Neural progenitor cell (in vitro differentiated cells): ENCODE measurements around the gene TTC6. TPM values are rescaled to one million over a fixed set of nuclear protein-coding genes. Genes with fewer than 3 reads are reported as not detected.

Experiments
- DNase-seq: peaks from one replicate; pipeline ENCODE4 v3.0.0-alpha.2; 2016; ENCODE audit warnings: low spot score
- H2AFZ ChIP-seq: fragments of 200-600 bp; sonication (generic); replicated peaks from 2 replicates; pipeline ENCODE4 v1.6.1; 2016; ENCODE audit warnings: antibody characterized with exemption
- H3F3A ChIP-seq: fragments of 200-600 bp; sonication (generic); 2 replicates; pipeline ENCODE4 v1.6.1; 2016; ENCODE audit warnings: antibody characterized with exemption, low read depth
- H3K27ac ChIP-seq: fragments of 200-600 bp; sonication (generic); 2 replicates; pipeline ENCODE4 v1.5.1; 2016; ENCODE audit warnings: mild to moderate bottlenecking
- H3K27me3 ChIP-seq: fragments of 200-600 bp; sonication (generic); 2 replicates; pipeline ENCODE4 v1.6.1; 2016; ENCODE audit warnings: mild to moderate bottlenecking, moderate library complexity
- H3K36me3 ChIP-seq: fragments of 200-600 bp; sonication (generic); 2 replicates; pipeline ENCODE4 v1.5.1; 2016
- H3K4me1 ChIP-seq: fragments of 200-600 bp; sonication (generic); 2 replicates; pipeline ENCODE4 v1.6.1; 2016; ENCODE audit warnings: mixed run types
- H3K4me2 ChIP-seq: fragments of 200-600 bp; sonication (generic); 2 replicates; pipeline ENCODE4 v1.6.1; 2016
- H3K4me3 ChIP-seq: fragments of 200-600 bp; sonication (generic); 2 replicates; pipeline ENCODE4 v1.5.1; 2016
- H3K79me2 ChIP-seq: fragments of 200-600 bp; sonication (generic); 2 replicates; pipeline ENCODE4 v1.6.1; 2016; ENCODE audit warnings: low read depth
- H3K9ac ChIP-seq: fragments of 200-600 bp; sonication (generic); 2 replicates; pipeline ENCODE4 v1.6.1; 2016
- H3K9me3 ChIP-seq: fragments of 200-600 bp; sonication (generic); 2 replicates; pipeline ENCODE4 v1.5.1; 2016; ENCODE audit warnings: low read depth
- H4K20me1 ChIP-seq: fragments of 200-600 bp; sonication (generic); 2 replicates; pipeline ENCODE4 v1.6.1; 2016; ENCODE audit warnings: low read depth
- H3K27ac Mint-ChIP-seq: 3 replicates; pipeline ENCODE4 v1.8.0; 2021; ENCODE audit warnings: mixed read lengths
- H3K27me3 Mint-ChIP-seq: 2 replicates; pipeline ENCODE4 v1.8.0; 2022; ENCODE audit warnings: low read depth, mild to moderate bottlenecking, inconsistent platforms, moderate library complexity, mixed read lengths; ENCODE audit not compliant: insufficient read depth
- H3K36me3 Mint-ChIP-seq: 3 replicates; pipeline ENCODE4 v1.8.0; 2021; ENCODE audit warnings: mixed read lengths
- H3K4me1 Mint-ChIP-seq: 3 replicates; pipeline ENCODE4 v1.8.0; 2021; ENCODE audit warnings: mixed read lengths
- H3K4me3 Mint-ChIP-seq: 3 replicates; pipeline ENCODE4 v1.8.0; 2021; ENCODE audit warnings: mild to moderate bottlenecking, moderate library complexity, mixed read lengths
- H3K9me3 Mint-ChIP-seq: 3 replicates; pipeline ENCODE4 v1.8.0; 2020; ENCODE audit warnings: mixed read lengths
- EZH2 ChIP-seq: fragments of 200-600 bp; sonication (generic); IDR thresholded peaks from 2 replicates; pipeline ENCODE4 v1.6.1; 2017; ENCODE audit warnings: antibody characterized with exemption, mild to moderate bottlenecking, moderate library complexity
- EZH2phosphoT487 ChIP-seq: fragments of 200-600 bp; sonication (generic); IDR thresholded peaks from 2 replicates; pipeline ENCODE4 v1.6.1; 2017; ENCODE audit warnings: antibody characterized with exemption
- total RNA-seq: library from RNA; depleted of rRNA; stranded (reverse); fragments of >200 nt; gene quantifications from 2 replicates; pipeline ENCODE4 v1.2.3, GENCODE V29; 2015; ENCODE audit warnings: low replicate concordance
- TF ChIP-seq, protein P1 (sequence below): fragments of 200-600 bp; sonication (generic); IDR thresholded peaks from 2 replicates; pipeline ENCODE4 v1.5.1; 2017; ENCODE audit warnings: antibody characterized with exemption, mild to moderate bottlenecking

Gene TTC6
- total RNA-seq, 1 donor from 2014 or later: 2.6 TPM

DNA sequence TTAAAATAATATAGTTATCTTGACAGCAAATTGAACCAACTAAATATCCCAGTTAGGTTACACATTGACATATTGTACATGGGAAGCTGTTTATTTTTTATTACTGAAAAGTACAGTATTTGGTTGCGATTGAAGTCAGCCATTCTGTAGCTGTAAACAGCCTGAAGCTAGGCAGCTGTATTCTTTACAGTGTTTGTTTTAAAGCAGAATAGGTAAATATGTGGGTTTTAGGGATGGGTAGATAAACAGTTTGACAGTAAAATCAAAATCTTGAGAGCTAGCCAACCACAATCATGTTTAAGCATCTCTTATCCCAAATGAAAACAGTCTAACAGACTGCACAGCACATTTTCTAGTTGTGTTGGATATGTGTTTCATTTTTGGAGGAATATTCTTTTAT, 45.7 kb downstream of the TTC6 start:
- no peak overlapping the region for H3K4me3 Mint-ChIP-seq
- H3F3A ChIP-seq: no peaks in the 10 kb centered on the region
- no peaks in the 10 kb centered on the region for H3K27me3 Mint-ChIP-seq
- H3K79me2 ChIP-seq: no peaks in the 10 kb centered on the region
- H3K27ac ChIP-seq: no peak overlapping the region
- H3K9me3 Mint-ChIP-seq: no peaks in the 10 kb centered on the region
- no peaks in the 10 kb centered on the region for H3K36me3 Mint-ChIP-seq
- no peak overlapping the region for H3K4me3 ChIP-seq
- H3K4me2 ChIP-seq: no peak overlapping the region
- TF ChIP-seq, protein P1, sequence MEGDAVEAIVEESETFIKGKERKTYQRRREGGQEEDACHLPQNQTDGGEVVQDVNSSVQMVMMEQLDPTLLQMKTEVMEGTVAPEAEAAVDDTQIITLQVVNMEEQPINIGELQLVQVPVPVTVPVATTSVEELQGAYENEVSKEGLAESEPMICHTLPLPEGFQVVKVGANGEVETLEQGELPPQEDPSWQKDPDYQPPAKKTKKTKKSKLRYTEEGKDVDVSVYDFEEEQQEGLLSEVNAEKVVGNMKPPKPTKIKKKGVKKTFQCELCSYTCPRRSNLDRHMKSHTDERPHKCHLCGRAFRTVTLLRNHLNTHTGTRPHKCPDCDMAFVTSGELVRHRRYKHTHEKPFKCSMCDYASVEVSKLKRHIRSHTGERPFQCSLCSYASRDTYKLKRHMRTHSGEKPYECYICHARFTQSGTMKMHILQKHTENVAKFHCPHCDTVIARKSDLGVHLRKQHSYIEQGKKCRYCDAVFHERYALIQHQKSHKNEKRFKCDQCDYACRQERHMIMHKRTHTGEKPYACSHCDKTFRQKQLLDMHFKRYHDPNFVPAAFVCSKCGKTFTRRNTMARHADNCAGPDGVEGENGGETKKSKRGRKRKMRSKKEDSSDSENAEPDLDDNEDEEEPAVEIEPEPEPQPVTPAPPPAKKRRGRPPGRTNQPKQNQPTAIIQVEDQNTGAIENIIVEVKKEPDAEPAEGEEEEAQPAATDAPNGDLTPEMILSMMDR: no peak
- TF ChIP-seq EZH2phosphoT487 (no peak), EZH2 (no peak)
- H4K20me1 ChIP-seq: no peaks in the 10 kb centered on the region
- DNase-seq: no peak
- H3K27ac Mint-ChIP-seq: no peak overlapping the region
- no peaks in the 10 kb centered on the region for H3K4me1 Mint-ChIP-seq
- H3K27me3 ChIP-seq: no peaks in the 10 kb centered on the region
- H3K9ac ChIP-seq: no peak overlapping the region
- H3K9me3 ChIP-seq: no peaks in the 10 kb centered on the region
- H3K4me1 ChIP-seq: no peaks in the 10 kb centered on the region
- no peaks in the 10 kb centered on the region for H3K36me3 ChIP-seq
- H2AFZ ChIP-seq: no peak overlapping the region

DNA sequence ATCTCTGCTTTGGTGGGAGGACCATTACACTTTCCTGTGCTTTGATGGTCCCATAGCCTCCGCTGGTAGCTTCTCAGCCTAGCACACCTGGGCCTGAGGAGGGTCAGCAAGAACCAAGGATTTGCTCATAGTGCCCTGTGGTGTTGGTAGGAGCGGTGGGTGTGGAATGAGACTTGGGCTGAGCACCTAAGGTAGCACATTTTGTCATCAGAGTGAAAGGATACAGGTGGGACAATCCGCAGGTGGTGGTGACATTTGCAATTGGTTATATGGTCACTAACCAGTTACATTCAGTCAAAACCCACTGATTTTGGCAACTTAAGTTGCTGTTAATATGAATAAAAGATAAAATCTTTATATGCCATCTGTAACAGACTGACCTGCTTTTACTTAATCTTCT, 46.7 kb downstream of the TTC6 start:
- Histone ChIP-seq H3K9me3 (no peaks in the 10 kb centered on the region), H2AFZ (no peak overlapping the region), H3K9ac (no peak overlapping the region), H3K27ac (no peak overlapping the region), H3K79me2 (no peaks in the 10 kb centered on the region), H3K4me2 (no peak overlapping the region), H3K4me3 (no peak overlapping the region), H3K27me3 (no peaks in the 10 kb centered on the region), H3K4me1 (no peaks in the 10 kb centered on the region), H3K36me3 (no peaks in the 10 kb centered on the region), H3F3A (no peaks in the 10 kb centered on the region), H4K20me1 (no peaks in the 10 kb centered on the region)
- no peaks in the 10 kb centered on the region for H3K36me3 Mint-ChIP-seq
- DNase-seq: no peak
- H3K4me3 Mint-ChIP-seq: no peak overlapping the region
- no peak for TF ChIP-seq EZH2phosphoT487
- TF ChIP-seq EZH2: no peak
- TF ChIP-seq, protein P1: no peak
- H3K9me3 Mint-ChIP-seq: no peaks in the 10 kb centered on the region
- H3K4me1 Mint-ChIP-seq: no peaks in the 10 kb centered on the region
- no peak overlapping the region for H3K27ac Mint-ChIP-seq
- no peaks in the 10 kb centered on the region for H3K27me3 Mint-ChIP-seq

DNA sequence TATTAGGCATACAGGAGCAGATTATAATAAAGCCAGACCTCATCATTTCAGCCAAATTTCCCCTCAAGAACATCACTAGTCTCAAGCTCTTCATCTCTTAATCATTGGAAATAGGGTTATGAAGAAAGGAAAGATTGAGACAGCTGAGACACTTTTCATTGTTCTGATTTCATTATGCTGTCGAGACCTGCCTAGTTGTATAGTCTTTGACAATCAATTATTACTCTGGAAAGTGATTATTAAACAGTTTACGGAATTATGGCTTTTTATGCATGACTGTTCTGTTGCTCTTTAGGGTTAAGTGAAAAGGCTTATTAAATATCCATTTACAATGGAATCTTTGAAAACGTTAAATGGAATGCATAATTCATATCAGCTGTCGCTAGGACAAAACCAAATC, 48.3 kb downstream of the TTC6 start:
- H3K9me3 ChIP-seq: no peaks in the 10 kb centered on the region
- no peak for DNase-seq
- no peak overlapping the region for H3K9ac ChIP-seq
- H3K4me3 Mint-ChIP-seq: no peak overlapping the region
- no peaks in the 10 kb centered on the region for H3K27me3 ChIP-seq
- no peaks in the 10 kb centered on the region for H3K4me1 ChIP-seq
- H3K36me3 Mint-ChIP-seq: no peaks in the 10 kb centered on the region
- no peaks in the 10 kb centered on the region for H3K27me3 Mint-ChIP-seq
- no peaks in the 10 kb centered on the region for H3K36me3 ChIP-seq
- H3K9me3 Mint-ChIP-seq: no peaks in the 10 kb centered on the region
- H3K4me2 ChIP-seq: no peak overlapping the region
- TF ChIP-seq EZH2phosphoT487: no peak
- TF ChIP-seq, protein P1: no peak
- no peak for TF ChIP-seq EZH2
- H3K4me1 Mint-ChIP-seq: no peaks in the 10 kb centered on the region
- no peaks in the 10 kb centered on the region for H3K79me2 ChIP-seq
- H3K27ac ChIP-seq: no peak overlapping the region
- no peaks in the 10 kb centered on the region for H4K20me1 ChIP-seq
- no peak overlapping the region for H3K27ac Mint-ChIP-seq
- H3K4me3 ChIP-seq: no peak overlapping the region
- no peaks in the 10 kb centered on the region for H3F3A ChIP-seq
- H2AFZ ChIP-seq: no peak overlapping the region

Other genes starting within 250 kb of the TTC6 start
- 0.06 and 0.99 TPM in 2 replicates for gene FOXA1, start 380 bp upstream of the TTC6 start, total RNA-seq